GM21381 (cell line): ENCODE results near the gene FMN1.

ENCODE experiments used
- ATAC-seq: cut with Tn5 transposase; IDR thresholded peaks from one replicate; pipeline ENCODE4 v1.9.1; 2021; ENCODE audit warnings: mild to moderate bottlenecking, moderate library complexity; ENCODE audit not compliant: unreplicated experiment

Gene FMN1

GRCh38 chr15:33155691-33156420 lies 38.7 kb downstream of the FMN1 start:
- ATAC-seq: no peak

- no peak for ATAC-seq
Measured at GRCh38 chr15:33154351-33155166, 40.0 kb downstream of the FMN1 start.

DNA sequence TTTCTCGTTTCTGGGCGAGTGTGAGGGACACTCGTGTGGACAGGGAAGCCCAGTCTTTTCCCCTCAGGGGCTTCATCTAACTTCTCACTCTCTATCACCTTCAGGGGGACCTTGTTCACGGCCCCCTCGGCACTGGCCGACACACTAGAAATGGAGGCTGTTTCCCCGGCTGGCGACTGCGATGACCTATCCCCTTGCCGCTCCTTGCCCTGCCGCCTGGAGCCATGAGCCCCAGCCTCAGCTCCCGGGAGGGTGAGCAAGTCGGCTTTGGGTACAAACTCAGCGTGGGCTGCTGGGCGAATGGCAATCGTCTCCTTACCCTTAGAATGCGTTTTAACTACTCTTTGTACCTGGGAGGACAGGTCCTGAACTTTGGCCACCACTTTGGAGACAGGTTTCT lies 41.0 kb downstream of the FMN1 start:
- ATAC-seq: no peak

DNA sequence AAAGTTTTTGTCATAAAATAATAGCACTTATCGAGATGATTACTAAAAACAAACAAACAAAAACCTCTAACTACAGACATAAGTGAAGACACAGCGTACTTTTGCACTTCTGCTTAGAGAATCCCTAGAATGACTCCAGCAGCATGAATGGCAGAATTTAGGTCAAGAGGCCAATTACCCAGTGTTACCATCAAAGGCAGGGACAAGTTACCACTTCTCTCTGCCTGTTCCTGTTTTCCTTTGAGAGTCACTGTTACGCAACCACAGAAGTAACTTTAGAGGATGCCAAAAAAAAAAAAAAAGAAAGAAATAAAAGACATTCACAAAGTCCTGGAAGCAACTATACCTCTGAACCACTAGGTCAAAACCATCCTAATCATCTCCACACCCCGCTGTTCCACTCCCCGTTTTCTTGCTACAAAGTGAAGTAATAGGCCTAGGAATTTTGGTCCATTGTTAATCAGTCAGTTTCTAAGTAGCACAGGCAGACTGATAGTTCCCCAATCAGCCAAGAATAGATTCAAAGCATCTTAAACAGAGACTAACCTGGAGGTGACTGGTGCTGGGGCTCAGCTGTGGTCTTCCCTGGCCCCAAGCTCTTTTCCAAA lies 41.9 kb downstream of the FMN1 start:
- ATAC-seq: no peak

DNA sequence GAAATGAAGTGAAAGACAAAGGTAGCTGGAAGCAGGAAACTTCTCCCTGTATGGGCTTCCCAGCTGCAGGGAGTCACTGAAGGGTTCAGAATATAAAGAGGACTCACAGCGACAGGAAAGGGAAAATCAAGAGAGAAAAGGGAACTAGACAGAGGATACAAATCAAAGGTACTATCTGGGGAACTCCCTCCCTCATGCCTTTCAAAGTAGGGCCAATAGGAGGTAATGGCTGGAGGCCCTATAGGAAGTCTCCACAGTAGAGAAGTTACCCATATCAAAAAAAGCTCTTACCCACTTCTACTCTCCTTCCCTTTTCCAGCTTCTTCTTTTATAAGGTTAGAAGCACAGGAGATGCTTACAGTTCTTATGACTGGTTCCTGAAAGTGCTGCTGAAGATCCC lies 43.5 kb downstream of the FMN1 start:
- ATAC-seq: no peak

DNA sequence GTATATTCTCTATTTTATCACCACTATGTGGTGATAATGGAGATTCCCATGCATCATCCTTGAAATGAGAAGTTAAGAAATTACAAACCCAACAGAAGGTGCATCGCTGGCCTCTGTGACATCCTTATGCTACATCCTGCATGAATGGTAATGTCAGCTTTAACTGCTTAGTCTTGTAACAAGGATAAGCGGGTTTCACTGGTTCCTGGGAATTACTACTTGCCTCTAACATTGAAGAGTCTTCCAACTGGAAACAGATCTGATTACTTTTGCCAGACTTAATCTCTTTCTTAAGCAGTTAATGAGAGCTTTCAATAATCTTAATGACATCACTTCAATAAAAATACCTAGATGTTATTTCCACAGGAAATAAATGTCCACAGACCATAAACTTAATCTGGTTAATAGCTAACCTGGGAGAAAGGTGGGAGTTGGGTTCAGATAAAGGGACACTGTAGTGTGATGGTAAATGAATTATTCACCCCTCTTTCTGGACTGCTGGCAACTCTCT lies 44.0 kb downstream of the FMN1 start:
- no peak for ATAC-seq

GRCh38 chr15:33149919-33150318 lies 44.6 kb downstream of the FMN1 start:
- ATAC-seq: no peak

DNA sequence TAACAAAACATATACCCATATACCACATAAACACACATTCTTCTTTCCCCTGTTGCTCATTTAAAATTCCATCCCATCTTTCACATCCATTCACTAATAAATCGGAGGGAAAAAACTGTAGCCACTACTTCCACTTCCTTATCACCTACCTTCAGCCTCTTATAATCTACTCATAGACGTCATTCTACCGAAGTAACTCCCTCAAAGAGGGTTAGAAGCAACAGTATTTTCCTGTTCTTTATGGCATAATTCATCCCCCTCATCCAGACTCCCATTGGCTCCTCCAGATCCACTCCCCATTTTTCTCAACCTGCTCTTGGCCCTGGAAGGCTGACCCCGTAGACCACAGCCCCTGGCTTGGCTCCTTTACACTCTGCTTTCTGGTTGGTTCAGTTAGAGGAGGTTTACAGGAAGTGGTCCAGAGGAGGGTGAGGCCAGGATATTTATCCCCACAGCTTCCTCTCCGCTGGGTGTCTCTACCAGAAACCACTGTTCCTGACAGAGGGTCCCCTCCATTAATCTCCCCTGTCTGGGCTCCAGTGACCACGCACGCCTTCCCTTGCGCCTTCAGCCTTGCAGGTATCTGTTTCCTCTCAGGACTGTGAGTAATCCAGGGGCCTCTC lies 46.3 kb downstream of the FMN1 start:
- no peak for ATAC-seq

GRCh38 chr15:33146051-33146450 lies 48.5 kb downstream of the FMN1 start:
- ATAC-seq: no peak

- ATAC-seq: no peak
Measured at GRCh38 chr15:33145447-33145846, 49.1 kb downstream of the FMN1 start.

DNA sequence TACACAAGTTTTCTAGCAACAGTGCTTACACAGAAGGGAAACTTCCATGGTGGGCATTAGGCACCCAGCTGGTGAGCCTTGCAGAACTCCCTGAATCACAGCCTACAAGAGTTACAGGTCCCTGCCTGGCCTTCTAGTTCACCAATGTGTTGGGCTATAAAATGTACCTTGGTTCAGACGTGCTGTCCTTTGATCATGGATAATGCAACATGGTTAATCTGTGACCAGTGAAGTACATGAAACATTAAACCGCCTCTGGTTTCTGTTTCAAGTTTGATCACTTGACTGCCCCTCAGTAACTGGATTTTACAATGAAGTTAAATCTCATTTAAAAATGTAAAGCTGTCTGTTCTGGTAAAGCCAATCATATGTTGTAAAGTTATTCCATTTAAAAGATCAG lies 51.8 kb downstream of the FMN1 start:
- peak; percentile 93 for ATAC-seq

GRCh38 chr15:33138000-33138399 lies 56.5 kb downstream of the FMN1 start:
- ATAC-seq: no peak

DNA sequence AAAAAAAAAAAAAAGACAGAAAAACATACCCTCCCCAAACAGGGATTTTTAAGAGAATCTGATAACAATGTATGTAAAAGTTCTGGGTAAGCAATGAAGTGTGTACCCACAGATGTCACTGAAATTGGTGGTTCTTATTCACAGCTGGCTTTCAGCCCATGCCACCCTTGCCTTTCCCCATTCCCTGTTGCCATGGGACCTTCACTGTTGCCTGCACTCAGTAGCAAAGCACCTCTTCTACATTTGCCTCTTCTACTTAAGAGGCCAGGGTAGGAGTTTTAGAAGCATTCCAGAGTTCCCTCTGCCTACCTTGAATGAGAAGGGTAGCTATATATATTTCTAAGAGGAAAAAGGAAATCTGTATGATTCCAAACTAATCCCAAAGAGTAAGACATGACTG lies 57.4 kb downstream of the FMN1 start:
- ATAC-seq: no peak

DNA sequence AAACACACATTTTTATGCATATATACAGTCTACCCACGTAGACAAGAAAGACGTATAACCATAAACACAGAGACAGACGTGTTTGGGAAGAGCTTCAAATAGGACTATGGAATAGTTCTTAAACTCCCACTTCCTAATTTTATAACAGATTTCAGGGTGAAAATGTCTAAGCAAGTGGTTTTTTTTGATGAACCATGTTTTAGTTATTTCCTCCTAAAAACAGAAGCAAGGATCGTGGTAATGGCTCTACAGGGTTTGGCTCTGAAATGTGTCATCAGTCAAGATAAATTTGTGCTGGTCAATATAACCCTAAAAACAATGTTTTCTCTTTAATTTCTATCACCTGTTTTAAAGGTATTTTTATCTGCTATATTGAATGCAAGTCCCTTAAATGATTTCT lies 58.2 kb downstream of the FMN1 start:
- ATAC-seq: no peak

GRCh38 chr15:33135355-33135781 lies 59.1 kb downstream of the FMN1 start:
- no peak for ATAC-seq

DNA sequence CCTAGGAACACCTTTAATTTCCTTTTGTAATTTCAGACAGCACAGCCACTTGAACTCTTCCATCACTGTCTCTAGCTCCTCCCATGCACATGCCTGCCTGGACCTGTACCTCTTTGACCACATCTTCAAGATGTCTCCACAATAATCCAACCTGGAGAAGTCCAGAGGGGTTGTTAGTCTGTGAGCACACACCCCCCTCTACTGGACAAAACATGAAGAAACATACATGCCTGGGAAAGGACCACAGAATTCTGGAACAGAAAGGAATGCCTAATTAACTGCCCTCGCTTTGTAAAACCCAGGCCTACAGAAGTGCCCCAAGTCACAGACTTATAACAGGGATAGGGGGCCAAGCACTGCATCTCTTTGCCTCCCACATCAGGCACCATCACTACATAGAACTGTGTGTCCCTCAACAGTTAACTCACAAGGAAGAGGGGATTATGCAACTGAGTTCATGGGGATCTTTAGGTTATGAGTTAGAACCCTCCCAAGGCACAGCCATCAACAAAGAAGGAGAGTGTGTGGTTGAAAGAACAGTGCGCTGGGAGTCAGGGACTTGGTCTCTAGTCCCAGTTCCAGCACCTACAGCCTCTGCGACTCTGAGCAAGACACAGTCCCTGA lies 61.7 kb downstream of the FMN1 start:
- no peak for ATAC-seq

- no peak for ATAC-seq
Measured at GRCh38 chr15:33132233-33132580, 62.3 kb downstream of the FMN1 start.

GRCh38 chr15:33131552-33132232 lies 62.8 kb downstream of the FMN1 start:
- ATAC-seq: no peak

DNA sequence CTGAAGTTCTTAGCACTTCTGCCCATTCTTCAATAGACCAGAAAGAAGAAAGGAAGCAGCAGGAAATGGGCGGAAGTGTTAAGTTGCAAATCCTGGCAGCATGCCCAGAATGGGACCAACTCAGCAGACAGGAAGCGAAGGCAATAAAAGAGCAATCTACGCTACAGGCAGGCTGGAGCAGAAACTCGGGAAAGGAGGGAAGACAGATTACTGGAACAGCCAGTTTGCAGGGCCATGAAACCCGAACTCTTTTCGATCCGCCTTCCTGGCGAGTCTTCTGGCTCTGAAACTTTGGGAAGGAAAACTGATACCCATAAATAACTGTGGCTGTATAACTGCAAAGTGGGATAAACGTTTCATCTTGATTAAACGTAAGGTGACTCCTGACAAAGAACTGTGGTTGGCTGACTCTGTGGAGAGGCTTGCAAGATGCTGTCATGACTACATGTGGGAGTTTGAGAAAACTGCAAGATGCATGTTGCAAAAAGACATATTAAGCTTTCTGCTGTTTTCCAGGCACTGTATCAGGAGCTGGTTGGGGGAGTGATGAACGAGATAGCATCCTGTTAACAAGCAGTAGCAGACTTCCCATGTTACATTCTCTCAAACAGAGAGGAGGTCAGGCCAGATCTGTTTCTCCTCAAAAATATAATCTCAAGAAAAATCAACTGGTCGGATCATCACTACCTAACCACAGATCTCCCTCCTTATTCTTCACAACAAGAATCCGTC lies 67.8 kb downstream of the FMN1 start:
- ATAC-seq: no peak
